Subcutaneous abdominal adipose tissue (tissue), 5 donors: ENCODE results near the gene IRX2.

Source experiments
- H3K27ac ChIP-seq: one replicate; pipeline ENCODE4 v1.7.0; 2013; ENCODE audit warnings: low read depth, mild to moderate bottlenecking, inconsistent platforms, low read length, moderate library complexity
- H3K27me3 ChIP-seq, 5 donors: one replicate each; pipeline ENCODE4 v1.7.0; 2013; ENCODE audit warnings: low read length in 5 of 5, inconsistent platforms in 1 of 5; ENCODE audit not compliant: control insufficient read depth in 5 of 5, insufficient read depth in 4 of 5
- H3K36me3 ChIP-seq, 5 donors: one replicate each; pipeline ENCODE4 v1.7.0; 2013; ENCODE audit warnings: low read length in 5 of 5; ENCODE audit not compliant: control insufficient read depth in 5 of 5, insufficient read depth in 5 of 5
- H3K4me1 ChIP-seq, 5 donors: one replicate each; pipeline ENCODE4 v1.7.0; 2013; ENCODE audit warnings: low read length in 5 of 5, mild to moderate bottlenecking in 3 of 5, moderate library complexity in 1 of 5; ENCODE audit not compliant: control insufficient read depth in 5 of 5, insufficient read depth in 5 of 5
- H3K4me3 ChIP-seq, 5 donors: one replicate each; pipeline ENCODE4 v1.7.0; 2013; ENCODE audit warnings: low read length in 5 of 5, low read depth in 1 of 5
- H3K9ac ChIP-seq, 5 donors: one replicate each; pipeline ENCODE4 v1.7.0; 2013; ENCODE audit warnings: low read length in 5 of 5, mild to moderate bottlenecking in 4 of 5, moderate library complexity in 3 of 5
- H3K9me3 ChIP-seq, 5 donors: one replicate each; pipeline ENCODE4 v1.7.0; 2013; ENCODE audit warnings: low read length in 5 of 5; ENCODE audit not compliant: control insufficient read depth in 5 of 5
- donor health status: healthy.
- donor health status: healthy.
- donor health status: healthy.
- donor health status: healthy.
- donor health status: healthy.

The IRX2 gene

DNA sequence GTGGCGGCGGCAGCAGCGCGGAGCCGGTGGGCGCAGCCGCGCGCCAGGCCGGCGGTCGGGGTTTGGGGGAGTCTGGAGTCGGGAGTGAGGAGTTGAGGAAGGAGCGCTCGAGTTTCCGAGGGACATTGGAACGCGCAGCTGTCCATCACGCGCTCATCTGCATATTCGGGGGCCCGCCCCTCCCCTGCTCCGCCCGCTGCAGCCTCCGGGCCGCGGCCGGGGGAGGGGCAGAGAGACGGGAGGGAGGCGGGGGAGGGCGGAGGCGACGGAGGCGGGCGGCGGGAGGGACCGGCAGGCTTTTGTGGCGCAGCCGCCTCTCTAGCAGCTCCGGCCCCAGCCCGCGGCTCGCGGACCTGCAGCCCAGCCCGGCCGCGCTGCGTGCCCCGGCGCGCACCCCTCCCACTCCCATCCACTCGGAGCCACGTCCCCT, at the start of gene IRX2:
IRX2 (minus strand) TSS at position 86 of the 430 bp plus-strand sequence. CDS start 264 bp downstream, outside the sequence.
- H3K27me3 ChIP-seq: peaks cover 0 to 33% (median 19%) of the 10 kb centered on the region in 5 donors
- H3K9ac ChIP-seq: peak within 1 kb of the TSS in 3 of 5 donors; percentile 45 to 71 (median 63)
- no peaks in the 10 kb centered on the region for H3K9me3 ChIP-seq
- H3K4me3 ChIP-seq: peak within 1 kb of the TSS in 4 of 5 donors; percentile 59 to 74 (median 66)
- H3K4me1 ChIP-seq: peaks cover 0 to 62% (median 49%) of the 10 kb centered on the region in 5 donors
- H3K27ac ChIP-seq: peak within 1 kb of the TSS; percentile 30
- H3K36me3 ChIP-seq: peaks cover 0 to 4% (median 0%) of the 10 kb centered on the region in 5 donors

DNA sequence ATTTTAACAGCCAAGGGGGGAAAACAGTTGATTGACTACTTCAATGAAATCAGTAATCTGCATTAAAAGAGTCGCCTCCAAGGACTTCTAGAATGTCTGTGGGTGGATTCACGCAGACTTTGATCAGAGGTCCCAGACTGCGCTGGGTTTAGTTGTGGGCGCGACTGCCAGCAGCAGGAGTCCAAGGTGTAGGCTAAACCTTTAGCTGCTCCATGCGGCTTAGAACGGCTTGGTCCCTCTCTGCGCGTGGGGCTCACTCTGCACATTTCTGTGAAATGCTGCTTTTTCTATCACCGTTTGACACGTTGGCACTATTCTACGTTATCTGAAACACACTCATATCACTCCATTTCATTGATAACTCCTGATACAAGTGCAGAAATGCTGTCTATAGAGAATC, 48.6 kb upstream of the IRX2 start:
- no peaks in the 10 kb centered on the region for H3K9me3 ChIP-seq
- no peaks in the 10 kb centered on the region for H3K4me1 ChIP-seq
- no peaks in the 10 kb centered on the region for H3K36me3 ChIP-seq
- no peak overlapping the region for H3K4me3 ChIP-seq
- H3K27me3 ChIP-seq: peaks cover 0 to 5% (median 0%) of the 10 kb centered on the region in 5 donors
- no peak overlapping the region for H3K27ac ChIP-seq
- H3K9ac ChIP-seq: no peak overlapping the region

DNA sequence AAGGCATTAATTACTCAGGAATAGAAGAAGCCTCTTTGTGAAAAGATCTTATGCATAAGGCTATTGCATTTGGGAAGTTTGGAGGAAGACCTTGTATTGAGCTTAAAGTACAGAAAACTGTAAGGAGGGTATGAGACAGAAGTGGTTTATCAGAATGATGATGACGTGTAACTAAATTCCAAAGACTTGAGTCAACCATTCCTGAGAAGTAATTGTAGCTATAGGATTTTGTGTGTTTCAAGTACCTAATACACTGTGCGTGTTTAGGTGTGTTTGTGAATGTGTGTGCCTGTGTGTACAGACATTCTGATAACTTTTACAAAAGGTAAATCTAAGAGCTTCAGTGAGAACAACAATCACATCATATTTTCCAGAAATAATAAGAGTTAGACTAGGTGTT, 46.5 kb upstream of the IRX2 start:
- H3K27ac ChIP-seq: no peak overlapping the region
- no peak overlapping the region for H3K4me3 ChIP-seq
- H3K27me3 ChIP-seq: peaks cover 0 to 5% (median 0%) of the 10 kb centered on the region in 5 donors
- H3K9me3 ChIP-seq: peaks cover 0 to 1% (median 0%) of the 10 kb centered on the region in 5 donors
- no peak overlapping the region for H3K9ac ChIP-seq
- H3K36me3 ChIP-seq: no peaks in the 10 kb centered on the region
- H3K4me1 ChIP-seq: no peaks in the 10 kb centered on the region

DNA sequence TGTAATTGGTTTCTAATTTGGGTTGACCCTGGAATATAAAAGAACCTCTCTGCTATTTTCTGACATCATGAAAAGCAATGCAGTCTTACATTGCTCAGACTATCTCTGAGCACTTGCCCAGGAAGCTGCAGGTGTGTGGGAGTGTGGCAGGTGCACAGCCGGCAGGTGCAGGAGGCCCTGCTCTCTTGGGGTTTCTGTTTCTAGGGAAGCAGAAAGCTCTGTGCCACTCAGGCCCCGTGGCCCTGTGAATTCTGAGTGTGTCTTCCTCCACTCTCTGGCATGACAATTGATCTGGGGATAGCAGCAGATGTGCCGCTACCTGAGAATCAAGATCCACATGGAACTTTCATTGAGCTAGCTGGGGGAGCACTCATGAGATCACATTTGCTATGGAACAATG, 45.7 kb upstream of the IRX2 start:
- Histone ChIP-seq H3K27me3 (peaks cover 0 to 5% (median 0%) of the 10 kb centered on the region in 5 donors), H3K27ac (no peak overlapping the region), H3K36me3 (no peaks in the 10 kb centered on the region), H3K4me1 (no peaks in the 10 kb centered on the region), H3K9me3 (peaks cover 0 to 7% (median 0%) of the 10 kb centered on the region in 5 donors), H3K4me3 (no peak overlapping the region), H3K9ac (no peak overlapping the region)

DNA sequence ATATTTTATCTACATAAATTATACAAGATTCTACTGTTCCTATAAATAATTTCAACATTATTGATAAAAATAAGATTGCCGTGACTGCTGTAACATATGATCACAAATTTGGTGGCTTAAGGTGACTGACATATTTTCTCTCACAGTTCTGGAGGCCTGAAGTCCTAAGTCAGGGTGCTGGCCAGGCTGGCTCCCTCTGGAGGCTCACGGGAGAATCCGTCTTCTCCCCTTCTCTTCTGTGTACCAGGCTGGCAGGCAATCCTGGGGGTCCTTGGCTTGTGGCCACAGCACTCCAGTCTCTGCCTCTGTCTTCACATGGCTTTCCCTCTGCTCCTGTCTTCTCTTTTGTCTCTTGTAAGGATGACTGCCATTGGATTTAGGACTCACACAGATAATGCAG, 31.7 kb upstream of the IRX2 start:
- Histone ChIP-seq H3K4me1 (no peaks in the 10 kb centered on the region), H3K36me3 (no peaks in the 10 kb centered on the region), H3K9me3 (peaks cover 0 to 9% (median 2%) of the 10 kb centered on the region in 5 donors), H3K9ac (no peak overlapping the region), H3K4me3 (no peak overlapping the region), H3K27ac (no peak overlapping the region), H3K27me3 (peaks cover 0 to 4% (median 0%) of the 10 kb centered on the region in 5 donors)

DNA sequence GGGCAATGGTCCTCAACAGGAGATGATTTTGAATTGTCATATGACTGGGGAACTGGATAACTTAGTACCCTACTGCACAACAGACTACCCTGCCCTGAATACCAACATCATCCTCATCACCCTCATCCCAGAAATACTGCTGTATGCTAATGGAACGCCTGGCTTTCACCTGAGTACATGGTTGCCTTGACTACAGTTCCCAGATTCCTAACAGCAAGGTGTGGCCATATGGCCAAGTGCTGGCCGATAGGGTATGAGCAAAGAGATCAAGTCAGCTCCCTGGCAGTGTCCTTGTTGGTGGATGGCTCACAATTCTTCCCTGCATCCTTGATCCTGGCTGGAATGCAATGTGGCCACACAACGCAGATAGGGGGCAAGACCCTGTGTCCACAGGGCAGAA, 31.2 kb upstream of the IRX2 start:
- Histone ChIP-seq H3K27ac (no peak overlapping the region), H3K9me3 (peaks cover 0 to 9% (median 2%) of the 10 kb centered on the region in 5 donors), H3K27me3 (peaks cover 0 to 4% (median 0%) of the 10 kb centered on the region in 5 donors), H3K4me3 (no peak overlapping the region), H3K36me3 (no peaks in the 10 kb centered on the region), H3K9ac (no peak overlapping the region), H3K4me1 (no peaks in the 10 kb centered on the region)

DNA sequence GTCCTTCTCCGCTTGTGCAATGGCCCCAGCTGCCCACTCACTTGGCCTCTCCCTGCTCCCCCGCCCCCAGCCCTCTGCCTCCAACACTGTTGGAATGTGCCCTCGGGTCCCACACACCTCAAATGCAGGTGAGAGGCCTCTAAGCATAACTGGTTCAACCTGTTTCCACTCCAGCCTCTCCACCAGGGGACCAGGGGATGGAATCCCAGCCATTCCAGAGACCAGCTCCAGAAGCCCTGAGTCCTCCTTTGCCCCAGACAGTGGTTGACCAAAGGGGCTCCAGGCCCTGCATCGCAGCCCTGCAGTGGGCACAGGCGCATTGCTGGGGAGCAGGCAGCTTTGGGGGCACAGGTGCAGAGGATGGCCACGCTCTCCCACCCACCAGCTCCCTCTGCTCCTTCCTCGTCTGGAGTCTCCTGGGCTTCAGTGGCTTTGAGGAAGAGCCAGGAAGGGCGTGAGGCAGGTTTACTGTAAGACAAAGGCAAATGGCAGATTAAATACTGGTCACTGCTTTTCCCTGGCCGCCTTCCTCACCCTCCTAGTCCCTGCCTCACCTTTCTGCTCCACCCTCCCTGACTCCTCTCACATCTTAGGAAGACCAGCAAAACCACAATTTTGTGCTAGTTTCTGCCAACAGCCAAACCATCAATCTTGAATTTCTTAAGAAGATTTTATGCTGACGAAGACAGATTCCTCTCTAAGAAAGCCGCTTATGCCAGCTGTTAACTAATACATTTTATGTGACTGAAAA, 29.1 kb upstream of the IRX2 start:
- Histone ChIP-seq H3K27ac (no peak overlapping the region), H3K36me3 (no peaks in the 10 kb centered on the region), H3K4me1 (no peaks in the 10 kb centered on the region), H3K4me3 (no peak overlapping the region), H3K9me3 (peaks cover 0 to 4% (median 1%) of the 10 kb centered on the region in 5 donors), H3K27me3 (peaks cover 0 to 5% (median 4%) of the 10 kb centered on the region in 5 donors), H3K9ac (no peak overlapping the region)

DNA sequence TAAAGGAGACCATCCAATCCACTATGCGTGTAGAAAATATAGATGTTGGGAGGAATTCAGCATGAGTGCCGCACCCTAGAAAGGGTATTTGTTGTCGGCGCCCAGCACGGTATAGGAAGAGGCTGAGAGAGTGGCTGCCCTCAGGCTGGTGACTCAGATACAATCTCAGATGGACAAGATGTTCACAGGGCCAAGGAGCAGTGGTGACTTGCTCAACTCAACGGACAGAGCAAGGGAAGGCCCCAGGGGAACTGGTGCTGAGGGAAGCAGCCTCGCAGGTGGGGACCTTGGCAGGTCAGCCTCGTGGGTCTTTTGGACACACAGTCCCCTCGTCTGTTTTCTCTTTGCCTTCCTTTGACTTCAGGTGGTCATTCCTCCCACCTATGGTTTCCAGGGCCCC, 28.0 kb upstream of the IRX2 start:
- peaks cover 0 to 5% (median 4%) of the 10 kb centered on the region in 5 donors for H3K27me3 ChIP-seq
- no peaks in the 10 kb centered on the region for H3K36me3 ChIP-seq
- H3K9ac ChIP-seq: no peak overlapping the region
- no peak overlapping the region for H3K4me3 ChIP-seq
- no peaks in the 10 kb centered on the region for H3K9me3 ChIP-seq
- no peak overlapping the region for H3K27ac ChIP-seq
- no peaks in the 10 kb centered on the region for H3K4me1 ChIP-seq

DNA sequence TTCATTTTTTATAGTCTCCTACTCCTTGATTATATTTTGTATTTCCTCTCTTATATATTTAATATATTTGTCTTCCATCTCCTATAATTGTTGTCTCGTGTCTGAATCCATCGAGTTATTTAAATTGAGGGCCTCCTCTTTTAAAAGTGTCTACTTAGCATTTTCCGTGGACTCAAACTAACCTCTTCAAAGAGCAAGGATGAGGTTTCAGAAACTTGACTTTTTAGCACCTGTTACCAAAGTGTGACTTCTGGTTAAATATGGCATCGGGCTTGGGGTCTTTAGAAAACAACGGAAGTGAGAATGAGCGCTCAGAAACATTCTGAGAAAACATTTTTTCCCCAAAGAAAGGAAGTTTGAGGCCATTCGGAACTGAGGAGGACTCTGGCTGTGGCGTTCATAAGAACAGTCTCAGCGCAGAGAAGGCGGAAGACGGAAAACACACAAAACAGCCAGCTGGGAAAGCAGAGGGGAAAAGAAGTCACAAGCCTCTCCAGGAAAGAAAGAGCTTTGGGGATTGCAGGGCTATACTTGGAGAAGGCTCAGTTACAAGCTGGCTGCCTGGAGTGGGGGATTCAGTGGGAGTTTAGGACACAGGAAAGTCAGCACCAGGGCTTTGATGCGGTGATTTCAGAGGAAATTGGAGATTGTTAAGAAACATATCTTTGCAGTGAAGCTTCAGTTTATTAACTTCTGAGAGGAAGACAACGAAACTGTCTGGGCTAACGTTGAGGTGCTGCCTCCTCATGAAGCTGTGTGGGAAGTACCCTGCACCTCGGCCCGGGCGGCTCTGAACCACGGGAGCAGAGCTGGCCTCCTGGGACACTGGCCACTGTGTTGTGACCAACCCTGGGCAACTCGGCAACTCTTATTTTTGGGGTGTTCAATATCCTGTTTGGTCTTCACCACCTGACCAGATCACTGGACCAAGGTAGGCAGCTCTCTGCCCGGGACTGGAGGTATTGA, 25.1 kb upstream of the IRX2 start:
- Histone ChIP-seq H3K27ac (no peak overlapping the region), H3K4me3 (no peak overlapping the region), H3K4me1 (no peaks in the 10 kb centered on the region)

More for the DNA sequence above, 25.1 kb upstream of the IRX2 start:
- Histone ChIP-seq H3K9me3 (no peaks in the 10 kb centered on the region), H3K27me3 (peaks cover 0 to 5% (median 4%) of the 10 kb centered on the region in 5 donors), H3K36me3 (no peaks in the 10 kb centered on the region), H3K9ac (no peak overlapping the region)
